Neural crest cell (in vitro differentiated cells): ENCODE measurements around the gene CFAP157. TPM values are rescaled to one million over a fixed set of nuclear protein-coding genes. Genes with fewer than 3 reads are reported as not detected.

Experiments
- DNase-seq: peaks from one replicate; pipeline ENCODE4 v3.0.0; 2021; ENCODE audit warnings: low read depth, mixed read lengths, low spot score
- H3K27ac Mint-ChIP-seq: one replicate; pipeline ENCODE4 v1.8.0; 2021; ENCODE audit warnings: mild to moderate bottlenecking, mixed read lengths; ENCODE audit not compliant: unreplicated experiment
- H3K27me3 Mint-ChIP-seq: 2 replicates; pipeline ENCODE4 v1.8.0; 2021; ENCODE audit warnings: low read depth, mild to moderate bottlenecking, mixed read lengths
- H3K36me3 Mint-ChIP-seq: 2 replicates; pipeline ENCODE4 v1.8.0; 2021; ENCODE audit warnings: low read depth, mild to moderate bottlenecking, mixed read lengths
- H3K4me1 Mint-ChIP-seq: 2 replicates; pipeline ENCODE4 v1.8.0; 2021; ENCODE audit warnings: mixed read lengths
- H3K4me3 Mint-ChIP-seq: one replicate; pipeline ENCODE4 v1.8.0; 2021; ENCODE audit warnings: mild to moderate bottlenecking, mixed read lengths
- H3K9me3 Mint-ChIP-seq: 2 replicates; pipeline ENCODE4 v1.8.0; 2021; ENCODE audit warnings: mixed read lengths
- CTCF ChIP-seq: fragments of 200-600 bp; sonication (generic); conservative IDR thresholded peaks from 2 replicates; pipeline ENCODE4 v1.5.0; 2021; ENCODE audit warnings: antibody characterized with exemption, mild to moderate bottlenecking
- total RNA-seq: library from RNA; stranded (reverse); gene quantifications from 2 replicates; pipeline ENCODE4 v1.2.1, GENCODE V29; 2021

Gene CFAP157
- total RNA-seq, 1 donor from 2014 or later: not detected

- TF ChIP-seq CTCF: no peak
- H3K27me3 Mint-ChIP-seq: no peaks in the 10 kb centered on the region
- peaks cover 16% of the 10 kb centered on the region for H3K4me1 Mint-ChIP-seq
- peak overlapping the region; percentile 94 for H3K27ac Mint-ChIP-seq
- H3K36me3 Mint-ChIP-seq: peaks cover 4% of the 10 kb centered on the region
- DNase-seq: no peak
- H3K4me3 Mint-ChIP-seq: no peak overlapping the region
- H3K9me3 Mint-ChIP-seq: no peaks in the 10 kb centered on the region
Measured at GRCh38 chr9:127664678-127665507, 41.9 kb upstream of the CFAP157 start.

GRCh38 chr9:127667127-127667844 lies 39.5 kb upstream of the CFAP157 start:
- no peak for TF ChIP-seq CTCF
- Mint-ChIP-seq H3K4me1 (peaks cover 9% of the 10 kb centered on the region), H3K27ac (no peak overlapping the region), H3K27me3 (no peaks in the 10 kb centered on the region), H3K4me3 (no peak overlapping the region), H3K9me3 (no peaks in the 10 kb centered on the region), H3K36me3 (peaks cover 4% of the 10 kb centered on the region)
- no peak for DNase-seq

- H3K4me3 Mint-ChIP-seq: no peak overlapping the region
- H3K27me3 Mint-ChIP-seq: no peaks in the 10 kb centered on the region
- no peak for DNase-seq
- no peak overlapping the region for H3K27ac Mint-ChIP-seq
- peaks cover under 1% of the 10 kb centered on the region for H3K36me3 Mint-ChIP-seq
- no peak for TF ChIP-seq CTCF
- H3K9me3 Mint-ChIP-seq: no peaks in the 10 kb centered on the region
- H3K4me1 Mint-ChIP-seq: peaks cover 9% of the 10 kb centered on the region
Measured at GRCh38 chr9:127667906-127668305, 38.9 kb upstream of the CFAP157 start.

GRCh38 chr9:127673234-127673633 lies 33.6 kb upstream of the CFAP157 start:
- H3K4me1 Mint-ChIP-seq: no peaks in the 10 kb centered on the region
- no peaks in the 10 kb centered on the region for H3K36me3 Mint-ChIP-seq
- no peak for DNase-seq
- no peak overlapping the region for H3K27ac Mint-ChIP-seq
- H3K27me3 Mint-ChIP-seq: no peaks in the 10 kb centered on the region
- H3K9me3 Mint-ChIP-seq: no peaks in the 10 kb centered on the region
- no peak overlapping the region for H3K4me3 Mint-ChIP-seq
- no peak for TF ChIP-seq CTCF

- DNase-seq: no peak
- Mint-ChIP-seq H3K4me1 (no peaks in the 10 kb centered on the region), H3K27me3 (no peaks in the 10 kb centered on the region), H3K27ac (no peak overlapping the region), H3K36me3 (no peaks in the 10 kb centered on the region), H3K4me3 (no peak overlapping the region), H3K9me3 (no peaks in the 10 kb centered on the region)
- TF ChIP-seq CTCF: no peak
Measured at GRCh38 chr9:127676638-127677037, 30.1 kb upstream of the CFAP157 start.
